Skeletal muscle satellite cell (primary cell): ENCODE measurements around the gene FSTL4. TPM values are rescaled to one million over a fixed set of nuclear protein-coding genes. Genes with fewer than 3 reads are reported as not detected.

Source experiments
- small RNA-seq: library from RNA; depleted of rRNA; stranded (forward); fragments of <200 nt; gene quantifications from one replicate; pipeline ENCODE3, GENCODE V24; 2012

FSTL4 gene

Small RNA genes lying within 50 kb of the gene (small RNA-seq; reads per million reads assigned to genes)
- gene MIR1289-2: not detected
